CD4-positive, alpha-beta T cell (primary cell): Measurements from ENCODE around the gene CRYBB3. TPM values are rescaled to one million over a fixed set of nuclear protein-coding genes. Genes with fewer than 3 reads are reported as not detected.

ENCODE experiments used
- total RNA-seq, 174 experiments: library from RNA in 2 of 174; stranded (reverse) in 2 of 174; gene quantifications; one replicate each; pipeline ENCODE4 v1.2.3 and lab custom pipeline; 2021 to 2026

The CRYBB3 gene
- total RNA-seq, 2 experiments from 2014 or later, result not detected

Other genes with a start within 250 kb of the CRYBB3 start
- gene KIAA1671, start 247.1 kb upstream of the CRYBB3 start, total RNA-seq, result 1 to 10 TPM; 2.6 to 2.9 TPM
- gene CRYBB2, start 19.8 kb downstream of the CRYBB3 start, total RNA-seq, result not detected